ENCODE data around the gene CCHCR1.

- TF ChIP-seq CTCF (conservative IDR thresholded peaks at IDR 0.05; ENCODE audit: low read depth, low read length) (no peak), EZH2 (IDR thresholded peaks at IDR 0.05; ENCODE audit: low read length, unreplicated experiment) (no peak), EZH2phosphoT487 (IDR thresholded peaks at IDR 0.05; ENCODE audit: borderline replicate concordance, low read length) (no peak)
Observed at GRCh38 chr6:31144296-31144969, 13.2 kb downstream of the CCHCR1 start.
